HG02678 (cell line): Measurements from ENCODE around the gene TMEM250.
"Not testable (repeated sequence)": the region's sequence is repeated elsewhere in the genome, so short reads cannot be mapped to it uniquely, and the experiment has no call there.

Experiments used
- ATAC-seq: cut with Tn5 transposase; IDR thresholded peaks from one replicate; pipeline ENCODE4 v1.9.1; 2021; ENCODE audit warnings: mild to moderate bottlenecking, moderate library complexity; ENCODE audit not compliant: unreplicated experiment

TMEM250 gene

DNA sequence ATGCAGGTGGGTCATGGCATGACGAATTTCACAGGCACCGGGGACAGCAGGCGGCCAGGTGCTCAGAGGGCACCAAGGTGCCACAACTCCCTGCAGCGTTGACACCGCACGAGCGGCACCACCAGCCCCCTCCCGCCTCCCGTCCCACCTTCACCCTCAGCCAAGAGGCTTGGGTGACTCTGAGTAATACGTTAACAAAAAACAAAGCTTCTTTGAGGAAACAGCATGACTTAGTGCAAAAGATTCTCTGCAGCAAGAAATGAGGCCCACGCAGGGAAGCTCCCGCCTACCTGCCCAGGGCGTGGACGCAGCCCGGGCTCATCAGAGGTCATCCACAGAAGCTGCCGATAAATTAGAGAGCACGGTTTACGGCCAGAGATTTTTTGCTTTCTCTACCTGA is 4.1 kb downstream of the TMEM250 start:
- no peak for ATAC-seq

GRCh38 chr9:136112541-136112940 is 6.1 kb downstream of the TMEM250 start:
- ATAC-seq: no peak

DNA sequence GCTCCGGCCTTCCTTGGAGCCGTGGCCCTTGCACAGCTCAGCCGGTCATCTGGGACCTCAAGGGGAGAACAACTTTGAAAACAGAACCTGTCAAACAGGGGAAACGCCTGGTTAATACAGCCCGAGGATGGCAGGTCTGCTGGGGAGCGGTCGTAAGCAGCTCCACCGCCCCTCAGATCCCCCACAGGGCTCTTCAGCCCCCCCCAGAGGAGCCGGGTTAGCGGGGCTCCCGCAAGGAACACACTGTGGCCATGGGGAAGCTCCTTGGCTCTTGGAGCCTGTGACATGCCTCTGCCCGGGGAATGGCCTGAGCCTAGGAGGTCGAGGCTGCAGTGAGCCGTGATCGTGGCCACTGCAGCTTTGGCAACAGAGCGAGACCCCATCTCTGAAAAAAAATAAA is 6.8 kb downstream of the TMEM250 start:
- no peak for ATAC-seq

DNA sequence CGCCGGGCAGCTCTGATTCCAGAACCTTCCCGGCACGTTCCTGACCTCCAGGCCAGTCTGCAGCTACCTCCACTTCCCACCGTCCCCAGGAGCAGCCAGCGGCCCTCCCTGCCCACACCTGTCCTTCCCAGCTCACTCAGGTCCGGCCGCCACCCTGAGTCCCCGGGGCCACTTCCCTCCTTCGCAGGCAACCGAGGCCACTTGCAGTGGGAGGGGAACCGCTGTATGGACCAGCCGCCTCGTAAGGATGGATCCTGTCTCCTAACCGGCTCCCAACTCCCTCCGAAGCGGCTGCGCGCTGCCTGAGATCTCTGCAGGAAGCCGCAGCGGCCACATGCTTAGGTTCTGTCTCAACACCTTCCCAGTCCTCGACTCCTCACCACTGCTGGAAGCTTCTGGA is 7.5 kb downstream of the TMEM250 start:
- no peak for ATAC-seq

GRCh38 chr9:136110082-136111061 is 8.3 kb downstream of the TMEM250 start:
- no peak for ATAC-seq

DNA sequence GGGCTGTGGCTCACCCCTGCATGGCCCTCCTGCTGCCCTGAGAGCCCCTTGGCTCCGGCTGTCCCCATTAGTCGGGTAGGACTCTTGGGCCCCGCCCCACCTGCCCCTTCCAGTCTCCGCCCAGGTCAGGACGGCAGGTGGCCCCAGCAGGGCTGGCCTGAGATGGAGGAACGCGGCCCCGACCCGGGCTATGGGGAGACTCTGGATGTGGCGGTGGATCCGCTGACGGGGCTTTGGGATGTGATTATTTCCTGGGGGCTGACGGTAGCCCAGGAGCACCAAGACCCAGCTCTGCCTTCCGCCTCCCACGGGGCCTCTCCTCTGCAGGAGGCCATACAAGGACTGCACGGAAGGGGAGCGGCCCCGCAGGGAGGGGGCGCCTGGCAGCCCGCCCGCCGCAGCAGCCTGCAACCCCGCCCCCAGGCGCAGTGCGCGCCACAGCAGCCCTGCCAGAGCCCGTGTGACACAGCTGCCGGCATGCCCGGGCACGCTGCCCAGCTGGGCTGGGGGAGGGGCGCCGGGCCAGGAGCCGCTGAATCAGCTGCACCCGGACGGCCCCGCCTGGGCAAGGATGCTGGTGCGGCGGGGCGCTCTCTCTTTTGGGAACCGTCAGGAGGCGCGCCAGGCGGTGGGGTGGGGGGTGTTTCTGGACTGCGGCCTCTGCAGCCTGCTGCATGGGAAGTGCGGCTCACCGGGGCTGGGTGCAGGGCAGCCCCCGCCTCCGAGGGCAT is 9.2 kb downstream of the TMEM250 start:
- ATAC-seq: peak; percentile 81

- ATAC-seq: no peak
Observed at GRCh38 chr9:136108648-136109266, 9.9 kb downstream of the TMEM250 start.

DNA sequence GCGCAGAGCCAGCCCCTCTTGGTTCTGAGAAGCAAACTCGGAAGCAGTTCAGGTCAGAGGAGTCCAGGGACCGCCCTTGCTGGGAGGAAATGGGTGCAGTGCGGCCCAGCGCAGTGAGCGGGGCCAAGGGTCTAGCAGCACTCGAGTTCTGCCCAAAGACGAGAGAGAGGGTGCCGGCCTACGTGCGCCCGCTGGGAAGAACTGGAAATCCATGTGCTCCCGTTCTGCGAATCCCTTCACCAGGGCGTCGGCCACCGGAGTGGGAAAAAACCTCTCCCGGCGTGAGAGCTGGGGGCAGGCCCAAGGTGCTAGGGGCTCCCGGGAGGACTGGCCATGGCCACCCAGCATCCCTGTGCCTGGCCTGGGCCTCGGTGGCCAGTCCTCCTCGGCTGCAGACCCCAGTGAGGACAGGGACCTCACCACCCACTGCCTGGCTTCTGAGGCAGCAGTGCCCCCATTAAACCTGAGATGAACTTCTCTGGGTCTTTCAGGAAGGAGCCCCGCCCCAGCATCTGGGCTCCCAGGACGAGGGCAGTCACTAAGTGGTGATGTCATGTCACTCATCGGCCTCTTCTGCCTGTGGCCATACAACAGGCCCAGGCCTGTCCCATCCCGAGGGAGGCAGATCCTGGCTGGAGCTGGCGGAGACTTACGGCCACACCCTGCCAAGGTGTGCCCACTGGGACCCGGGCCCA is 10.6 kb downstream of the TMEM250 start:
- no peak for ATAC-seq

DNA sequence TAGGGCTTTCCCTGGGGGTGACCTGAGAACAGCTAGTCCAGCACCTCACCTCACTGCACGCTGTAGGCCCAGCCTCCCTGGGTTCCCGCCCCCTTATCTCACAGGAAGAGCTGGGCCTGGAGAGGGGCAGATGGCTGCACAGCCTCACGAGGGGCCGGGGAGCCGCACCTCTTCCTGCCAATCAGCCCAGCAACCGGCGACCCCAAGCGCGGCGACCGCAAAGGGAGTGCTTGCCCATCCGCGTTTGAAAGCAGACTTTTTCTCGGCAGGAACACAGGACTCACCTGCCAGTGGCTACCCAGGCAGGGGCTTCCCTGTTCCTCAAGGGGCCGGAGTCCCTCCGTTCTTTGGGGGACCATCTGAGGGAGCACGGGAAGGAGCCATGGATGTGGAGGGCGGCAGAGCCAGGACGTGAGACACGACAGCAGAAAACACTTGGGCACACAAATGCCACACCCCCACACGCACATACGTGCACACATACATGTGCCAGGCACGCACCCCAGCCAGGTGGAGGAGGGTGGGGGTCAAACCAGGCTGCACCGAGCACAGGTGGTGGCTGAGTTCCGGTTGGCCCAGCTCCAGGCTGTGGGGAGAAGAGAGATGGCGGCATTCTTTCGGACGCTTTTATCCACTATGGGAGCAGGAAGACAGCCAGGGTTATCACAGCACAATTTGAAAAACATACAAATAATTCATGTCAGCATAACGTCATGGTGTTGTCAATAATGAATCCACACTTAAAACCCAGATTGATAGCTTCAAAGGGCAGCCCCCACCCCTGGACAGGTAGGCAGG is 11.3 kb downstream of the TMEM250 start:
- no peak for ATAC-seq

DNA sequence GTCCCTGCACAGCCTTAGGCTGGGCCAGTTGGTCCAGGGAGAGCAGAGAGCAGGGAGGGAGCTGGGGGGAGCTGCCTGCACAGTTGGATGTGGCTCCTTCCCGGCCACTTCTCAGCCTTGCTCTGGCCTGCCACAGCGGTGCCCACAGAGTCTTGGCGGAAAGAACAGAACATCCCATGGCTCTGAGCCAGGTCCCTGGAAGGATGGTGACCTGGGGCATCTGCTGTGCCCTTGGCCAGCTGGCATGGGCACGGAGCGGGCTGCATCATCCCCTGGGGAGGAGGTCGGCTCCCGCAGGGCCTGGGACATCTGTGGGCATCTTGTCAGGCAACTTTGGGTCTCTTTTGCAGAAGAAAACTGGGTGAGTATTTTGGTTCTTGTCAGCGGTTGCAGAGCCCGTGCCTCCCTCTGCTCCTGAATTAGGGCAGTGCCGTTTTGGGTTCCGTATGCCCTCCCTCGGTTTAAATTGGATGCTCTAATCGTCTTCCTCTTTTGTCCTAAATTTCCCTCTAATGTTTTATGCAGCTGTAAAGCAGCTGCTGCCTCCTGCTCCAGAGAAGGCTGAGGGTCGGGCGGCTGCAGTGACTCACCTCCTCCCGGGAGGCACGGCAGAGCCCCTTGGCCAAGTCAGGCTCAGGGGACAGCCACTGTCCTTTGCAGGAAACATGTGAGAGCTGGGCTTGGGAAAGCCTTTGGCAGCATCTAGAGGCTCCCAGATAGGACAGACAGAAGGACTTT is 13.1 kb downstream of the TMEM250 start:
- ATAC-seq: no peak

GRCh38 chr9:136104916-136105315 is 13.8 kb downstream of the TMEM250 start:
- no peak for ATAC-seq

GRCh38 chr9:136104488-136104800 is 14.2 kb downstream of the TMEM250 start:
- ATAC-seq: no peak

- no peak for ATAC-seq
Observed at GRCh38 chr9:136103651-136104487, 14.8 kb downstream of the TMEM250 start.

DNA sequence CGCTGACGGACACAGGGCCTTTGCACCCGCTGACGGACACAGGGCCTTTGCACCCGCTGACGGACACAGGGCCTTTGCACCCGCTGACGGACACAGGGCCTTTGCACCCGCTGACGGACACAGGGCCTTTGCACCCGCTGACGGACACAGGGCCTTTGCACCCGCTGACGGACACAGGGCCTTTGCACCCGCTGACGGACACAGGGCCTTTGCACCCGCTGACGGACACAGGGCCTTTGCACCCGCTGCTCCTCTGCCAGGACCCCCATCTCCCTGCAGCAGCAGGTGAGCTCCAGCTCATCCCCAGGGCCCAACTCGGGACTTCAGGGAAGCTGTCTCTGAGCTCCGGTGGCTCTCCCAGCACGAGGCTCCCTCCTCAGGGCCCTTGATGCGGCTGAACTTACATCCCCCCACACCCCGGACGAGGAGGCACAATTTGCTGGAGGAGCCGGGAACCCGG is 17.0 kb downstream of the TMEM250 start:
- ATAC-seq: not testable (repeated sequence)

GRCh38 chr9:136100700-136101614 is 17.7 kb downstream of the TMEM250 start:
- ATAC-seq: no peak

DNA sequence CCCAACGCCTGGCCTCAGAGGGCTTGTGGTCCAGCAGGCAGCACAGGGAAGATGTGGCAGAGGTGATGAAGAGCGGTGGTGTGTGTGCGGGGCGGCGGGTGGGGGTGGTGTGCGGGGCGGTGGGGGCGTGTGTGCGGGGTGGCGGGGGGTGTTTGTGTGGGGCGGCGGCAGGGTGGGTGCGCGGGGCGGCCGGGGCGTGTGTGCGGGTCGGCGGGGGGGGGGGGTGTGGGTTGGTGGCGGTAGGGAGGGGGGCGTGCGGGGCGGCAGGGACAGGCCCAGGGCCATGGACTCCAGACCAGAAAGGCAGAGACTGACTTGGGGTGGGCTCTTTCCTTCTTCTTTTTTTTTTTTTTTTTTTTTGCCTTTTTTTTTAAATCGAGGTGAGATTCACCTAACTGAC is 19.1 kb downstream of the TMEM250 start:
- ATAC-seq: no peak

DNA sequence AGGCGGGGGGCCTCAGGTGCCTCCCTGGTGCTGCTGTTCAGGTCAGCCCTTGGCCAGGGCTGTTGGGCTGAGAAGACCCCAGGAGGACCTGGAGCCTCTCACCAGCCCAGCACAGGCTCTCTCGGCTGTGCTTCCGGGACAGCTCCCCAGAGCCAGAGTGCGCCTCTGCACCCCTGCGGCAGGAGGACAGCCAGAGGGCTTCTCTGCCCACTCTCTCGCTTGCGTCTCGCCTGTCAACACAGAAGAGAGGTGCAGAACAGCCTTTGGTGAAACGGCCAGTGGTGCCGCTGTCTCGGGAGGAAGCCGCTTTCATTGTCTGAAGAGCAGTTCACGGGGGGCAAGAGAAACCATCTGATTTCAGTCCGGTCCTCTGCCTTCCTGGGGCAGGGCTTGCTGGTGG is 19.8 kb downstream of the TMEM250 start:
- no peak for ATAC-seq

- ATAC-seq: no peak
Observed at GRCh38 chr9:136098210-136098609, 20.5 kb downstream of the TMEM250 start.
